ENCODE results near the gene MRPL14. TPM values are rescaled to one million over a fixed set of nuclear protein-coding genes. Genes with fewer than 3 reads are reported as not detected.

Gene MRPL14
- total RNA-seq, 1 donor from 2014 or later = 65.5 TPM

DNA sequence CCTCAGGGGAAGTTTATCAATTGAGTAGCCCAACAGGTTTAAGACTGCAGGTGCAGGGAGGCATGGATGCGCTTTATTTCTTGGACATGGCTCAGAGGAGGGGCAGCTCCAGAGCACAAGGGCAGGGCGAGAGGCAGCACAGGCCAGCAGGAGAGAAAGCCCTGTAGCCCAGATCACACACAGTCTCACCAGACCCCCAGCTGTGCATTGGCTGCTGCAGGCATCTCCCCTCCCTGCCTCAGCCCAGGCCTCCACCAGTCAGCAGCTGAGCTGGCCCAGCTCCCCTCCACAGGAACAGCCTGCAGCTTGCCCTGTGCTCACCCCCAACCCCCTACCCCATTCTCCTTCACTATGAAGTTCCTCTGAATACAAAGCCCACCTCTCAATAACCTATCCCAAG is 24.7 kb downstream of the MRPL14 start:
- H3K36me3 Mint-ChIP-seq (ENCODE audit: low read depth) = peaks cover 7% of the 10 kb centered on the region
- TF ChIP-seq, protein P1, sequence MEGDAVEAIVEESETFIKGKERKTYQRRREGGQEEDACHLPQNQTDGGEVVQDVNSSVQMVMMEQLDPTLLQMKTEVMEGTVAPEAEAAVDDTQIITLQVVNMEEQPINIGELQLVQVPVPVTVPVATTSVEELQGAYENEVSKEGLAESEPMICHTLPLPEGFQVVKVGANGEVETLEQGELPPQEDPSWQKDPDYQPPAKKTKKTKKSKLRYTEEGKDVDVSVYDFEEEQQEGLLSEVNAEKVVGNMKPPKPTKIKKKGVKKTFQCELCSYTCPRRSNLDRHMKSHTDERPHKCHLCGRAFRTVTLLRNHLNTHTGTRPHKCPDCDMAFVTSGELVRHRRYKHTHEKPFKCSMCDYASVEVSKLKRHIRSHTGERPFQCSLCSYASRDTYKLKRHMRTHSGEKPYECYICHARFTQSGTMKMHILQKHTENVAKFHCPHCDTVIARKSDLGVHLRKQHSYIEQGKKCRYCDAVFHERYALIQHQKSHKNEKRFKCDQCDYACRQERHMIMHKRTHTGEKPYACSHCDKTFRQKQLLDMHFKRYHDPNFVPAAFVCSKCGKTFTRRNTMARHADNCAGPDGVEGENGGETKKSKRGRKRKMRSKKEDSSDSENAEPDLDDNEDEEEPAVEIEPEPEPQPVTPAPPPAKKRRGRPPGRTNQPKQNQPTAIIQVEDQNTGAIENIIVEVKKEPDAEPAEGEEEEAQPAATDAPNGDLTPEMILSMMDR (conservative IDR thresholded peaks at IDR 0.05) = no peak
- H3K4me1 Mint-ChIP-seq = peaks cover 4% of the 10 kb centered on the region
- no peak overlapping the region for H3K4me3 Mint-ChIP-seq
- no peak overlapping the region for H3K27ac Mint-ChIP-seq (ENCODE audit: unreplicated experiment)
- no peak for DNase-seq (ENCODE audit: low read depth, low spot score)
- H3K27me3 Mint-ChIP-seq (ENCODE audit: low read depth) = no peaks in the 10 kb centered on the region
- H3K9me3 Mint-ChIP-seq = no peaks in the 10 kb centered on the region

DNA sequence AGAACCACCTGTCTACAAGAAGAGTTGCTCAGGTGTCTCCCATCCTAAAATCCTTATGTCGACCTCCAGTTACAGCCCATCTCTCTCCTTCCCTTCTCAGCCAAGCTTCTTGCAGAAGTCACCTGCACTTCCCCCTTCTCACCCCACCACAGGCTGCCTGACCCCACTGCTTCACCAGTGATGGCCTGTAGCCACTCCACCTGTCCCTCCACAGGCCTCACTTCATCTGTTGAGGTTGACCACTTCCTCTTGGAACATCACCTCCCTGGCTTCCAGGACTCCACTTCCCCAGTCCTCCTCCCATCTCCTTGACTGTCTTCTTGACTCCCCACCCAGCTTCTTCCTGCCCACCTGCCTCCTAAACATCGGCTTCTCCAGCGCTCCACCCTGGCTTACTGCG is 25.4 kb downstream of the MRPL14 start:
- no peaks in the 10 kb centered on the region for H3K9me3 Mint-ChIP-seq
- H3K4me3 Mint-ChIP-seq = no peak overlapping the region

DNA sequence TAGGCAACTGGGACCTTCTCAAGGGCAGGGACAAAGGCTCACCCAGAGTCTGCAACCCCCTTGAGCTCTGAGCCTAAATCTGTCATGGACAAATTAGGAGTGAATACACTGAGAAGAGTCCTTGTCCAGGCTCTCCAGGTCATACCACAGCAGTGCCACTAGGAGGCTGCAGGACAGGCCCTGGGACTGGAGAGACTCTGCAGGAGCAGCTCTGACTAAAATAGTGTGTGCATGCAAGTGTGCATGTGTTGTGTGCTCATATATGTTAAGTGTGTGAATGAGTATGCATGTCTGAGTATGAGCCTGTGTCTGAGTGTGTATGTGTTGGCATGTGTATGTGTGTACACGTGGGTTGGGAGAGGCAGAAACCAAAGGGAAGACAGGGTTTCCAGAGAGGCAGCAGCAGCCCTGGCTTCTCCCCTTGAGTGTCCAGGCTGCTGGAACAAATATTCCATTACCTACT is 27.1 kb downstream of the MRPL14 start:
- Mint-ChIP-seq H3K4me3 (no peak overlapping the region), H3K4me1 (peaks cover 4% of the 10 kb centered on the region), H3K36me3 (ENCODE audit: low read depth) (peaks cover 5% of the 10 kb centered on the region), H3K27ac (ENCODE audit: unreplicated experiment) (no peak overlapping the region), H3K9me3 (no peaks in the 10 kb centered on the region), H3K27me3 (ENCODE audit: low read depth) (no peaks in the 10 kb centered on the region)
- TF ChIP-seq, protein P1 (conservative IDR thresholded peaks at IDR 0.05) = peak; percentile 72
- peak; percentile 28 for DNase-seq (ENCODE audit: low read depth, low spot score)

More for the DNA sequence above, 25.4 kb downstream of the MRPL14 start:
- Mint-ChIP-seq H3K27me3 (ENCODE audit: low read depth) (no peaks in the 10 kb centered on the region), H3K36me3 (ENCODE audit: low read depth) (peaks cover 7% of the 10 kb centered on the region), H3K27ac (ENCODE audit: unreplicated experiment) (no peak overlapping the region), H3K4me1 (peaks cover 4% of the 10 kb centered on the region)
- no peak for DNase-seq (ENCODE audit: low read depth, low spot score)
- TF ChIP-seq, protein P1 (conservative IDR thresholded peaks at IDR 0.05) = no peak

DNA sequence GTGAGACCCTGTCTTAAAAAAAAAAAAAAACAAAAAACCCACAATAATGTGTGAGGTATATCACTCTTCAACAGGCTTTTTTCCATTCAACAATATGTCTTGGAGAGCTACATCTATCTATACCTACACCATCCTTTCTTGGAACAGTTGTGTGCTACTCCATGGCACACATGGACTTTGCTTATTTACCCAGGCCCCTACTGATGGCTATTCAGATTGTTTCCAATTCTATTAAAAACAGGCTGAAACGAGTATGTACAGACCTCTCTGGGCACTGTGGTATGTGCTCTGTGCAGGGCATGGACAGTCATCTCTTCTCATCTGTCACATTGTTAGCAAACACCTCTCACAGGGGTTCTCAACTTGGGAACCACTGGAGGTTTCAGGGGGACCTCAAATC is 28.1 kb downstream of the MRPL14 start:
- DNase-seq (ENCODE audit: low read depth, low spot score) = no peak
- Mint-ChIP-seq H3K27ac (ENCODE audit: unreplicated experiment) (no peak overlapping the region), H3K27me3 (ENCODE audit: low read depth) (no peaks in the 10 kb centered on the region), H3K4me3 (no peak overlapping the region), H3K9me3 (no peaks in the 10 kb centered on the region), H3K4me1 (peaks cover 4% of the 10 kb centered on the region), H3K36me3 (ENCODE audit: low read depth) (peaks cover 5% of the 10 kb centered on the region)
- TF ChIP-seq, protein P1 (conservative IDR thresholded peaks at IDR 0.05) = no peak

DNA sequence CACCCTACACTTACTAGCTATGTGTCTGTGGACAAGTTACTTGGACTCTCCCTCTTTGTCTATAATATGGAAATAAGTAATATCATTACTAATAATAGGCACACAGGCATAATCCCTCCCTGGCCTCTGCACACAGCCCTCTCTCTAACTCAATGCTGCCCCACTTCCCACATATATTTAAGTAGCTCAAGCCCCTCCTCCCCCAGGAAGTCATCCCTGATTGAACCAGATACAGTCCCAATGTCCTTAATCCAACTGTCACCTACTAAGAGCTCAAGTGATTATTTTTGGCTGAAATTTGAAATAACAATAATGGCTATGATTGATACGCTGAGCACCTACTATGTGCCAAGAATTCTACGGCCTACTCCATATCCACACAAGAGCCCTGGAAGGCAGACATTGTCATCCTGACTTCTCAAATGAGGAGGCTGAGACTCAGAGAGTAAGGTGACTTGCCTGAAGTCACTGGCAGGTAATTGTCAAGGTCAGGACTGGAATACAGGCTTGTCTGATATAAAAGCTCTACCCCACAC is 29.4 kb downstream of the MRPL14 start:
- Mint-ChIP-seq H3K27ac (ENCODE audit: unreplicated experiment) (peak overlapping the region; percentile 31), H3K4me3 (no peak overlapping the region), H3K4me1 (peaks cover 4% of the 10 kb centered on the region), H3K36me3 (ENCODE audit: low read depth) (peaks cover 5% of the 10 kb centered on the region), H3K27me3 (ENCODE audit: low read depth) (no peaks in the 10 kb centered on the region), H3K9me3 (no peaks in the 10 kb centered on the region)
- TF ChIP-seq, protein P1 (conservative IDR thresholded peaks at IDR 0.05) = no peak
- no peak for DNase-seq (ENCODE audit: low read depth, low spot score)
